ENCODE results near the gene SPHK2.

DNA sequence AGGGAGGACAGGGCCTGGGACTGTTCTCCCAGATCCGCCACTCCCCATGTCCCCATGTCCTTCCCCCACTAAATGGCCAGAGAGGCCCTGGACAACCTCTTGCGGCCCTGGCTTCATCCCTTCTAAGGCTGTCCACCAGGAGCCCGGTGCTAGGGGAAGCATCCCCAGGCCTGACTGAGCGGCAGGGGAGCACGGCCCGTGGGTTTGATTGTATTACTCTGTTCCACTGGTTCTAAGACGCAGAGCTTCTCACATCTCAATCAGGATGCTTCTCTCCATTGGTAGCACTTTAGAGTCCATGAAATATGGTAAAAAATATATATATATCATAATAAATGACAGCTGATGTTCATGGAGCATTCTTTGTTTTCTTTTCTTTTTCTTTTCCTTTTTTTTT lies 11.9 kb upstream of the SPHK2 start:
- no peak for TF ChIP-seq CTCF (conservative IDR thresholded peaks at IDR 0.05; ENCODE audit: low read depth, low read length)
- no peak for TF ChIP-seq EZH2 (IDR thresholded peaks at IDR 0.05; ENCODE audit: borderline replicate concordance, low read depth, low read length, poor library complexity, severe bottlenecking)
